Fibroblast of lung (primary cell): ENCODE data around the gene ITFG1. TPM values are rescaled to one million over a fixed set of nuclear protein-coding genes. Genes with fewer than 3 reads are reported as not detected.

ENCODE experiments used
- DNase-seq, 2 donors: peaks; one replicate each; pipeline versions ENCODE4 v3.0.0 to v3.0.0-alpha.2; 2010; ENCODE audit warnings: low read depth in 2 of 2
- H2AFZ ChIP-seq: 2 replicates; pipeline ENCODE4 v1.5.1; 2012; ENCODE audit warnings: low read length, control low read depth, inconsistent platforms
- H3K27ac ChIP-seq: 2 replicates; pipeline ENCODE4 v1.5.1; 2011; ENCODE audit warnings: low read length, control low read depth; ENCODE audit not compliant: insufficient read depth
- H3K27me3 ChIP-seq: 2 replicates; pipeline ENCODE4 v1.5.1; 2011; ENCODE audit warnings: mild to moderate bottlenecking, low read length; ENCODE audit not compliant: control insufficient read depth, insufficient read depth
- H3K36me3 ChIP-seq: 2 replicates; pipeline ENCODE4 v1.5.1; 2011; ENCODE audit warnings: low read length; ENCODE audit not compliant: control insufficient read depth, insufficient read depth
- H3K4me1 ChIP-seq: 2 replicates; pipeline ENCODE4 v1.5.1; 2011; ENCODE audit warnings: low read length; ENCODE audit not compliant: control insufficient read depth, insufficient read depth; ENCODE audit errors: extremely low read depth
- H3K4me2 ChIP-seq: 2 replicates; pipeline ENCODE4 v1.5.1; 2011; ENCODE audit warnings: low read length, control low read depth; ENCODE audit not compliant: insufficient read depth; ENCODE audit errors: extremely low read depth
- H3K4me3 ChIP-seq, 4 experiments: fragments of 200-600 bp in 1 of 4; sonication (generic) in 1 of 4; replicated peaks in 1 of 4; 2 replicates each; pipeline ENCODE4 v1.5.1; 2011 to 2016; ENCODE audit warnings: low read length in 4 of 4, low read depth in 3 of 4, mild to moderate bottlenecking in 3 of 4, control low read depth in 2 of 4, inconsistent platforms in 1 of 4, mixed read lengths in 1 of 4; ENCODE audit not compliant: insufficient read depth in 1 of 4; ENCODE audit errors: control extremely low read depth in 1 of 4
- H3K79me2 ChIP-seq: 2 replicates; pipeline ENCODE4 v1.5.1; 2012; ENCODE audit warnings: mild to moderate bottlenecking, low read length, inconsistent platforms; ENCODE audit not compliant: control insufficient read depth, insufficient read depth
- H3K9ac ChIP-seq: 2 replicates; pipeline ENCODE4 v1.5.1; 2011; ENCODE audit warnings: mild to moderate bottlenecking, low read length, control low read depth; ENCODE audit not compliant: insufficient read depth
- H3K9me3 ChIP-seq: 2 replicates; pipeline ENCODE4 v1.5.1; 2012; ENCODE audit warnings: low read depth, low read length; ENCODE audit not compliant: control insufficient read depth, insufficient read depth
- H4K20me1 ChIP-seq: 2 replicates; pipeline ENCODE4 v1.5.1; 2011; ENCODE audit warnings: low read length; ENCODE audit not compliant: control insufficient read depth, insufficient read depth; ENCODE audit errors: extremely low read depth
- EZH2 ChIP-seq: IDR thresholded peaks from 2 replicates; pipeline ENCODE4 v1.5.1; 2012; ENCODE audit warnings: low read length, control low read depth, mild to moderate bottlenecking; ENCODE audit errors: missing control alignments
- polyA plus RNA-seq, 2 donors: library from polyadenylated mRNA; depleted of rRNA in 1 of 2; stranded (reverse) in 1 of 2; unstranded in 1 of 2; fragments of >200 nt; gene quantifications; 2 replicates each; pipeline ENCODE4 v1.2.1, GENCODE V29; 2011 to 2012; ENCODE audit warnings: missing spikeins in 1 of 2
- total RNA-seq: library from RNA; depleted of rRNA; stranded (reverse); fragments of >200 nt; gene quantifications from 2 replicates; pipeline ENCODE4 v1.2.1, GENCODE V29; 2014
- TF ChIP-seq, protein P1 (sequence below), 2 donors: IDR thresholded peaks in 1 of 2; conservative IDR thresholded peaks in 1 of 2; 1 replicate in 1 of 2; 2 replicates in 1 of 2; pipeline ENCODE4 v1.5.1; 2011 to 2012; ENCODE audit warnings: low read length in 2 of 2, control low read depth in 1 of 2, inconsistent platforms in 1 of 2, low read depth in 1 of 2, mild to moderate bottlenecking in 1 of 2

ITFG1 gene
- total and polyA plus RNA-seq, 2 donors (not counting 1 experiment from before 2014, with no cell fraction given), result 96.1 to 111 TPM

DNA sequence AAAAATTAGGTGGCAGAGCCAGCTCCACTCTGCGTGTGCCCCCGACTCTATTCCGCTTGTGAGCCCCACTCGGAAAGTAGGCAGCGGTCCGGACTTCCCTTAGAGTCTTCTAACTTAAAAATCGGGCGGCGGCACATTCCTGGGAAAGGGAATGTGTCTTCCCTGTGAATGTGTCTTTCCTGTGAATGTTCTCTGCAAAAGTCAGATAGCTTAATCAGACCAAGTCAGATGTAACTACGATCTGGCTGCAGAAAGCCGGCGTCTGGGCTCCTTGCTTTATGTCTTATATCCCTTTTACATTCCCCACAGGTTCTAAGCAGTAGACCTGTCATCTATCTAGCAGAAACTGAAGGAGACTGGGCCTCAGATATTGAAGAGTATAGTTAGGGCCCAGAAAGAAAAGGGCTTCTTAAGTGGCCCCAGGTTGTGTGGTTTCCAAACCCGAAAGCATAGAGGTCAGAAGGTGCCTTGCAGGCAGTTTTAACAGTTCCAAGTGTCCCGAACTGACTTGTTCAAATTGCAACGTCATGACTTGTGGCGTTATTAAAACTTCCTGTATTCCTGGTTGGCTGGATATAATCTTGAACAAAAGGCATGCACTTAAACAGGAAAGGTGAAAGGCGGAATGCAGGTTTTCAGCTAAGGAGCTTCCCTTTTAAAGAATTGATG lies 869 bp upstream of the ITFG1 start:
- Histone ChIP-seq H3K4me2 (peak overlapping the region; percentile 84), H3K27me3 (no peaks in the 10 kb centered on the region), H3K9ac (peak overlapping the region; percentile 94), H4K20me1 (no peaks in the 10 kb centered on the region), H3K27ac (peak overlapping the region; percentile 97), H3K79me2 (peaks cover 21% of the 10 kb centered on the region), H3K9me3 (no peaks in the 10 kb centered on the region), H3K4me1 (peaks cover 5% of the 10 kb centered on the region), H3K4me3 (peak overlapping the region; percentile 58 to 98 (median 94)), H2AFZ (peak overlapping the region; percentile 74), H3K36me3 (no peaks in the 10 kb centered on the region)
- peak; percentile 53 to 71 for DNase-seq
- TF ChIP-seq EZH2, result no peak
- TF ChIP-seq, protein P1, sequence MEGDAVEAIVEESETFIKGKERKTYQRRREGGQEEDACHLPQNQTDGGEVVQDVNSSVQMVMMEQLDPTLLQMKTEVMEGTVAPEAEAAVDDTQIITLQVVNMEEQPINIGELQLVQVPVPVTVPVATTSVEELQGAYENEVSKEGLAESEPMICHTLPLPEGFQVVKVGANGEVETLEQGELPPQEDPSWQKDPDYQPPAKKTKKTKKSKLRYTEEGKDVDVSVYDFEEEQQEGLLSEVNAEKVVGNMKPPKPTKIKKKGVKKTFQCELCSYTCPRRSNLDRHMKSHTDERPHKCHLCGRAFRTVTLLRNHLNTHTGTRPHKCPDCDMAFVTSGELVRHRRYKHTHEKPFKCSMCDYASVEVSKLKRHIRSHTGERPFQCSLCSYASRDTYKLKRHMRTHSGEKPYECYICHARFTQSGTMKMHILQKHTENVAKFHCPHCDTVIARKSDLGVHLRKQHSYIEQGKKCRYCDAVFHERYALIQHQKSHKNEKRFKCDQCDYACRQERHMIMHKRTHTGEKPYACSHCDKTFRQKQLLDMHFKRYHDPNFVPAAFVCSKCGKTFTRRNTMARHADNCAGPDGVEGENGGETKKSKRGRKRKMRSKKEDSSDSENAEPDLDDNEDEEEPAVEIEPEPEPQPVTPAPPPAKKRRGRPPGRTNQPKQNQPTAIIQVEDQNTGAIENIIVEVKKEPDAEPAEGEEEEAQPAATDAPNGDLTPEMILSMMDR (conservative IDR thresholded peaks at IDR 0.05 in 1 of 2, IDR thresholded peaks at IDR 0.05 in 1 of 2; ENCODE audit: low read depth in 1 of 2, low read length in 2 of 2), result no peak

DNA sequence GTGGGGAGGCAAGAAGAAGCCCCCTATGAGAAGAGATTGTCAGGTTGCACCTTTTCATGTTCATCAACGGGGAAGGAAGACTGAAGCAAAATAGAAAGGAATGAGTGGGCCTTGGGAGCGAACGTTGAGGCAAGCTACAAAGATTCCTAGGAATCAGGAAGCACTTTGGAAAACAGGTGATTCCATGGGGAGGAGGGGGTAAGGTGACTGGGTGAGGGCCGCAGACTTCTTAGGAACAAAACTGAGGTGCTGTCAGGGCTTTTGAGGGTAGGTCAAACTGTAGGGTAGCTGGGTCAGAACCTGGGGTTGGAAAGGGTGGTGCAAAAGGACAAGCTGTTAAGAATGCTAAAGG lies 528 bp downstream of the ITFG1 start:
- Histone ChIP-seq H3K9ac (peak overlapping the region; percentile 94), H3K4me1 (peaks cover 5% of the 10 kb centered on the region), H3K79me2 (peaks cover 21% of the 10 kb centered on the region), H2AFZ (peak overlapping the region; percentile 97), H3K27ac (peak overlapping the region; percentile 97), H3K9me3 (no peaks in the 10 kb centered on the region), H3K27me3 (no peaks in the 10 kb centered on the region), H4K20me1 (no peaks in the 10 kb centered on the region), H3K4me2 (peak overlapping the region; percentile 98), H3K36me3 (no peaks in the 10 kb centered on the region), H3K4me3 (peak overlapping the region; percentile 58 to 98 (median 94))
- TF ChIP-seq, protein P1 (conservative IDR thresholded peaks at IDR 0.05 in 1 of 2, IDR thresholded peaks at IDR 0.05 in 1 of 2; ENCODE audit: low read depth in 1 of 2, low read length in 2 of 2), result no peak
- no peak for TF ChIP-seq EZH2
- DNase-seq, result peak in 1 of 2 donors; percentile 41

GRCh38 chr16:47459603-47460002 lies 1.3 kb downstream of the ITFG1 start:
- Histone ChIP-seq H3K36me3 (no peaks in the 10 kb centered on the region), H3K79me2 (peaks cover 21% of the 10 kb centered on the region), H3K4me2 (peak overlapping the region; percentile 98), H3K4me3 (peak overlapping the region; percentile 58 to 98 (median 94)), H3K27me3 (no peaks in the 10 kb centered on the region), H3K9ac (no peak overlapping the region), H2AFZ (no peak overlapping the region), H3K4me1 (peaks cover 5% of the 10 kb centered on the region), H3K27ac (peak overlapping the region; percentile 97), H3K9me3 (no peaks in the 10 kb centered on the region), H4K20me1 (no peaks in the 10 kb centered on the region)
- TF ChIP-seq EZH2, result no peak
- TF ChIP-seq, protein P1 (conservative IDR thresholded peaks at IDR 0.05 in 1 of 2, IDR thresholded peaks at IDR 0.05 in 1 of 2; ENCODE audit: low read depth in 1 of 2, low read length in 2 of 2), result no peak
- DNase-seq, result no peak
